Activated CD4-positive, CD25-positive, alpha-beta regulatory T cell (primary cell): Measurements from ENCODE around the gene FAM136A.
"Not testable (repeated sequence)": the region's sequence is repeated elsewhere in the genome, so short reads cannot be mapped to it uniquely, and the experiment has no call there.

Source experiments
- DNase-seq, 4 experiments: peaks; one replicate each; lab custom pipeline; 2025; lab: John Stamatoyannopoulos, UW

FAM136A gene

DNA sequence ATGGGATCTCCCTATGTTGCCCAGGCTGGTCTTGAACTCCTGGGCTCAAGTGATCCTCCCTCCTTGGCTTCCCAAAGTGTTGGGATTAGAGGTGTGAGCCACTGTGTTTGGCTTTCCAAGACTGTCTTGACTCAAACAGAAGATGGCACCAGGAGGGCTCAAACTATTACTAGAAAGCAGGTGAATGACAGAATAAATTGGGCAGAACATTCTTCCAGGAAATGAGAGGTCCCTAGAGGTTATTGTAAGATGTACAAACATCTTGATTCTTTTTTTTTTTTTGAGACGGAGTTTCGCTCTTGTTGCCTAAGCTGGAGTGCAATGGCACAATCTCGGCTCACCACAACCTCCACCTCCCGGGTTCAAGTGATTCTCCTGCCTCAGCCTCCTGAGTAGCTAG is 4.0 kb downstream of the FAM136A start:
- DNase-seq, result not testable (repeated sequence)

GRCh38 chr2:70283500-70284191 is 18.2 kb downstream of the FAM136A start:
- DNase-seq, result no peak

- DNase-seq, result no peak
Observed at GRCh38 chr2:70282439-70282838, 19.4 kb downstream of the FAM136A start.

DNA sequence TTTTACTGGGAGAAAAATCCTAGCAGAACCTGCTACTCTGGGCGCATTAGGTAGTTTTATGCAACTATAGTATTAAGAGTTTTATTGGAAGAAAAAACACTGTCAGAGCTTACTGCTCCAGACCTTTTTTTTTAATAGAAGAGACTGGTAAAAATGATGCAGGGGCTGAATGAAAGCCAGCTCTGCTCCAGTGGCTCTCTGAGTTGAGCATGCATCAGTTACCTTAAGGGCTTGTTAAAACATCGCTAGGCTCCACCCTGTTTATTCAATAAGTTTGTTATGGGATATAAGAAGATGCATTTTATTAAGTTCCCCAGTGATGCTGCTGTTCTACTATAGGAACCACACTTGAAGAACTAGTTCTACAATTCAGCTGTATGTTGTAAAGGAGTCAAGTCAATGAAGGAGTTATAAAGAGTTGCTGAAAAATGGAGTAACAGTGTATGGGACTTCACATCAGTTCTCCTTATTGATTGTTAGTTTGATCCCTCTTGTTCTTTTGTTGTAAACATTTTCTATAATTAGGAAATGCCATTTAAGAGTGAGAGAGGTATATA is 21.5 kb downstream of the FAM136A start:
- DNase-seq, result no peak

- no peak for DNase-seq
Observed at GRCh38 chr2:70270323-70270722, 31.5 kb downstream of the FAM136A start.

DNA sequence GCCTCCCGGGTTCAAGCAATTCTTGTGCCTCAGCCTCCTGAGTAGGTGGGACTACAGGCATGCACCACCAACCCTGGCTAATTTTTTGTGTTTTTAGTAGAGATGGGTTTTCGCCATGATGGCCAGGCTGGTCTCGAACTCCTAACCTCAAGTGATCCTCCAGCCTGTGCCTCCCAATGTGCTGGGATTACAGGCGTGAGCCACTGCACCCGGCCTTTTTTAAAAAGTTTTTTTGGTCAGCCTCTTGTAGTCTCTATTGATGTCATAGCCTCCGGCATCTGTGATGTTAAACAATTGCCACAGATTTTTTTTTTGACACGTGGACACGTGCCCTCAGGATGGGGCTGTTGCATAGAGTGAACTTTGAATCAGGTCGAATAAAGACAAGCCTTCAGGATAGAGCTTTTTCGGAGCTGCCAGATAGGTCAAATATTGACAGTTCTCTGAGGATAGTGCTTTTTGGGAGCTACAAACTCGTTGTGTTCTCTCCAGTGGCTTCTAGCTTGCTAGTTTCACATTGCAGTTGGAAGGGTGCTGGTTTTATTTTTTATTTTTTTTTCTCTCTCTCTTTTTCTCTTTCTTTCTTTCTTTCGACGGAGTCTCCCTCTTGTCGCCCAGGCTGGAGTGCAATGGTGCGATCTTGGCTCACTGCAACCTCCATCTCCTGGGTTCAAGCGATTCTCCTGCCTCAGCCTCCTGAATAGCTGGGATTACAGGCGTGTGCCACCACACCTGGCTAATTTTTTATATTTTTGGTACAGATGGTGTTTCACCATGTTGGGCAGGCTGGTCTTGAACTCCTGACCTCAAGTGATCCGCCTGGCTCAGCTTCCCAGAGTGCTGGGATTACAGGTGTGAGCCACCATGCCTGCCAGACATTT is 32.2 kb downstream of the FAM136A start:
- not testable (repeated sequence) for DNase-seq

DNA sequence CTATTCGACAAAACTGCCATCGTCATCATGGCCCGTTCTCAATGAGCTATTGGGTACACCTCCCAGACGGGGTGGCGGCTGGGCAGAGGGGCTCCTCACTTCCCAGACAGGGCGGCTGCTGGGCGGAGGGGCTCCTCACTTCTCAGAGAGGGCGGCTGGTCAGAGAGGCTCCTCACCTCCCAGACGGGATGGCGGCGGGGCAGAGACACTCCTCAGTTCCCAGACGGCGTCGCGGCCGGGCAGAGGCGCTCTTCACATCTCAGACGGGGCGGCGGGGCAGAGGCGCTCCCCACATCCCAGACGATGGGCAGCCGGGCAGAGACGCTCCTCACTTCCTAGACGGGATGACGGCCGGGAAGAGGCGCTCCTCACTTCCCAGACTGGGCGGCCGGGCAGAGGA is 34.9 kb downstream of the FAM136A start:
- DNase-seq, result not testable (repeated sequence)

DNA sequence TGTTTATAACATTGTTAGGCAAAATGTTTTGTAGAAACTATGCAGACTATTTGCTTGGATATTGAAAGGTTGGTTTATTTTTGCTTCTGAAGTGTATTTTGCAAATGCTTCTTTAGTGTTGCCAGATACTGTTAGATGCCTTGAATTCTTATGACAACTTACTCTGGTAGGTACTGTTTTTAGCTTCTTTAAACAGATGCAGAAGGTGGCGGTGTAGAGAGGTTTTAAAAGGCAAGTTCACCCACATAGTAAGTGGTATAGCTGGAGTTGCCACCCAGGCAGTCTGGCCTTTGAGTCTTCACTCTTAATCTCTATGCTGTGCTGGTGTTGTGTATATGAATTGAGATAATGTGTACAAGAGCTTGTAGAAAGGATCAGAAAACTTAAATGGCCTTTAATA is 40.4 kb downstream of the FAM136A start:
- no peak for DNase-seq

DNA sequence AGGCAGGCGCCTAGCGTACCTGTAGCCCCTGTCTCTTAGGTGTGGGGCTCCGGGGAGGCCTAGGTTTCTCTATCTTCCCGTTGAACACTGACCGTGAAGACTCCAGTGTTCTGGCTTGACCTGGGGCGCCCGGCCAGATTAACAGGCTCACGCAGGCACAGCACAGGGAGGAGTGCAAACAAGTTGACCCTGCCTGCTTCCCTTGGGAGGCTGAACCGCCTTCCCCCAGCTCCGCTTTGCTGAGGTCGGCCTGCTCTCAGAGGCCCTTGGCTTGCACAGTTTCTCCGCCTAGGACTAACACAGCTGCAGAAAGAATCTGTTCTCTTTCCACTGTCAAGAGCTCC is 43.4 kb downstream of the FAM136A start:
- DNase-seq, result no peak

DNA sequence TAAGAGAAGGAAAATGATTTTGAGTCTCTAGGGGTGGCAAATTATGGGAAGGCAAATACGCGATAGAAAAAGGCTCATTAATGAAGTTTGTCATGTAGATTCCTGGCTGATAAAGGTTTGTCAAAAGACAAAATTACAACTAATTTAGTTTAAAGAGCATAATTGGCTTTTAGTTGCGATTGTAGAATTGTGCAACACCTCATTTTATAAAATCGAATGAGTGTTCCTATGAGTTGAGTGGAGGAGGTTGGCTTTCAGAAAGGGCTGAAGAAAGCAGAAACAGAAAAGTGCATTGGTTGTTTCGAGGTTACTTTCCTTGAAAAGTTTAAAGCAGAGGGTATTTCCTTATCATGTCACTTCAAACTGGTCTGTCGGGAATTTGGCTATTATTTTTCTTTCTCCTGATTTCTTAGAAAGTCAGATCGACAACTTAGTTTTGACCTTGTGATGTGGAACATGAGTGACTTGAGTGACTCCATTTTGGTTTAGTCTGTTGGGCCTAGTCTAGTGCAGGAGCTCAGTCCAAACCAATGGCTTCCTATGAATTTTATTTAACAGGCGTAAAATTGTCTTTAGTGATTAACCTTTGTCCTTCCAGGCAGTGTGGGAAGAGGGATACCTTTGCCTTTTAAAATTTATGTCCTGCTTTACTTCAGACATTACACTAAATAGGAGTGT is 46.1 kb downstream of the FAM136A start:
- DNase-seq, result no peak

DNA sequence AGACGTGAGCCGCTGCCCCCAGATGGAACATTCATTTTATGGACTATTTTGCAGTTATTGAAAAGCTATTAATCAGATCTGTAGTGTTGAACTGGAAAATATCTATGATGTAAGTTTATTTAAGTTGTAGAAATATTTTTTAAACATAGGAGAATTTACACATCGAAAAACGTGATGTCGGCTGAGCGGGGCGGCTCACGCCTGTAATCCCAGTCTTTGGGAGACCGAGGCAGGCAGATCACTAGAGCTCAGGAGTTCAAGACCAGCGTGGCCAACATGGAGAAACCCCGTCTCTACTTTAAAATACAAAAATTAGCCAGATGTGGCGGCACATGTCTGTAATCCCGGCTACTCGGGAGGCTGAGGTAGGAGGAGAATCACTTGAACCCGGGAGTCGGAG is 51.4 kb downstream of the FAM136A start:
- no peak for DNase-seq

- peak; percentile 93 to 97 (median 96) for DNase-seq
Observed at GRCh38 chr2:70248181-70248847, 53.6 kb downstream of the FAM136A start, which contains the start of gene TIA1. TIA1 (minus strand) TSS chr2:70248628; CDS start chr2:70248430, 198 bp downstream.

DNA sequence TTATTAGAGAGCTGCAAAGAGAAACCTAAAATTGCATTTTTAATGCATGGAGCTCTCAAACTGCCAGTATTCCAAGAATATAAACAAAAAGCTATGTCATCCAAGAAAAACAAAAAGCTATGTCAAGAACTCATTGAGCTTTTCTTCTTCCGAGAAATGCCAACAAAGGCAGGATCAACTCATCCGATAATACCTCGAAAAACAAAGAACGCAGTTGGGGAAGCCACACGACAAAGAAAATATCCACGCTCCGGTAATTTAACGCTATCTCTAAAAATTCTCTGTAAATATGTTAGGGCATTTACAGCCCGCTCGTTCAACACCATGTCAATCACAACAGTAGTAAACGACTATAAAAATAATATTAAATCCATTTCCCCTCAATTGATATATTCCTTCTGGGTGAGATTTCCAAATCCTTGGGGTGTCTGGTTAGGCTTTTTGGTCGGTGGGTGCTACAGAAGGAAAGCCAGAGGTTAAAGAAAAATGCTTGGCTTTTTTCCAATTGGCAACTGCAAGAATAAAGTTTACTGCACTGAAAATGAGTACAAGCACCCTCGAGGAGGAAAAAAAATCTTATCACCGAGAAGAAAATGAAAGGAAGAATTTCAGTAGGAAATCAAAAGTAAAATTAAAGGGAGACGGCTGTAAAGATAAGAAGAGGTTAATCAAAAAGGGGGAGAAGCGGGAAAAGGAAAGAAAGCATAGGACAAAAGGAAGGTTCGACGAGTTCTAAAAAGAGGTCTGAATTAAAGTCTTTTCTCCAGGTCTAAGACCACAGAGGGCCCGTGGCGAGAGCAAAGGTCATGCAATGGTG is 54.3 kb downstream of the FAM136A start:
- DNase-seq, result no peak
